ENCODE data around the gene PPP1R16B.
"Not testable (repeated sequence)": the region's sequence is repeated elsewhere in the genome, so short reads cannot be mapped to it uniquely, and the experiment has no call there.

GRCh38 chr20:38859857-38860256 lies 54.4 kb downstream of the PPP1R16B start:
- TF ChIP-seq MAFK (IDR thresholded peaks at IDR 0.05; ENCODE audit: low read depth, low read length); ZNF274 (IDR thresholded peaks at IDR 0.05; ENCODE audit: borderline replicate concordance, extremely low read depth, low read length); CREB1 (IDR thresholded peaks at IDR 0.05); SRF (IDR thresholded peaks at IDR 0.05; ENCODE audit: low read depth, low read length): not testable (repeated sequence)
